Activated CD4-positive, alpha-beta T cell treated with anti-CD3 and anti-CD28 coated beads, Interleukin-2, amount 10 ng/mL, durations not matched to agents 7 days and 5 days (primary cell): ENCODE measurements around the gene CLDN15. TPM values are rescaled to one million over a fixed set of nuclear protein-coding genes. Genes with fewer than 3 reads are reported as not detected.
"Not testable (repeated sequence)": the region's sequence is repeated elsewhere in the genome, so short reads cannot be mapped to it uniquely, and the experiment has no call there.

Experiments
- CTCF ChIA-PET: fragments of 350-600 bp; sonication (Branson Sonifier 250); formaldehyde crosslinking; loops from one replicate; lab custom pipeline; 2021; ENCODE audit warnings: antibody characterized with exemption; lab: Charles Lee
- POLR2A ChIA-PET: fragments of 350-600 bp; sonication (Branson Sonifier 250); formaldehyde crosslinking; loops from one replicate; lab custom pipeline; 2021; ENCODE audit warnings: antibody characterized with exemption; lab: Charles Lee
- DNase-seq: peaks from one replicate; pipeline ENCODE4 v3.0.0-alpha.2; 2020
- H3K27ac Mint-ChIP-seq: one replicate; pipeline ENCODE4 v1.8.0; 2021; ENCODE audit warnings: mild to moderate bottlenecking, moderate library complexity, mixed read lengths
- H3K27me3 Mint-ChIP-seq: one replicate; pipeline ENCODE4 v1.8.0; 2021; ENCODE audit warnings: mixed read lengths
- H3K36me3 Mint-ChIP-seq: one replicate; pipeline ENCODE4 v1.8.0; 2021; ENCODE audit warnings: low read depth, mixed read lengths
- H3K4me1 Mint-ChIP-seq: one replicate; pipeline ENCODE4 v1.8.0; 2021; ENCODE audit warnings: mixed read lengths
- H3K4me3 Mint-ChIP-seq: one replicate; pipeline ENCODE4 v1.8.0; 2021; ENCODE audit warnings: mild to moderate bottlenecking, moderate library complexity, mixed read lengths
- H3K9me3 Mint-ChIP-seq: one replicate; pipeline ENCODE4 v1.8.0; 2021; ENCODE audit warnings: mixed read lengths
- total RNA-seq, 2 experiments: library from RNA; stranded (reverse); gene quantifications; one replicate each; pipeline ENCODE4 v1.2.3, GENCODE V29; 2021

Gene CLDN15
- total RNA-seq, 2 experiments from 2014 or later, result 24.2 to 24.3 TPM

GRCh38 chr7:101264102-101264706 is 26.6 kb upstream of the CLDN15 start:
- H3K27me3 Mint-ChIP-seq, H3K36me3 Mint-ChIP-seq, H3K4me3 Mint-ChIP-seq, H3K9me3 Mint-ChIP-seq, CTCF ChIA-PET, H3K4me1 Mint-ChIP-seq, H3K27ac Mint-ChIP-seq, DNase-seq, POLR2A ChIA-PET: not testable (repeated sequence)

DNA sequence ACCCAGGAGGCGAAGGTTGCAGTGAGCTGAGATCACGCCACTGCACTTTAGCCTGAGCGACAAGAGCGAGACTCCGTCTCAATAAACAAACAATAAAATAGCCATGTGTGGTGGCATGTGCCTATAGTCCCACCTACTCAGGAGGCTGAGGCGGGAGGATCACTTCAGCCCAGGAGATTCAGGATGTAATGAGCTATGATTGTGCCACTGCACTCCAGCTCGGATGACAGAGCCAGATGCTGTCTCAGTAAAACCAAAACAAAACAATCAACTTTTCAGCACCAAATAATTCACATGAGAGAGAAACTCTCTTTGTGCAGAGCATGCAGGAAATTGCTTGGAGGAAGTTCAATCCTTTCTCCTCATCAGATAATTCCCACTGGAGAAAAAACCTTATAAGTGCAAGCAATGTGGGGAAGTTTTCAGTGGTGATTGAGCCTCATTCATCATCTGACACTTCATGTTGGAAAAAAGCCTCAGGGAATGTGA is 20.7 kb upstream of the CLDN15 start:
- Mint-ChIP-seq H3K27me3 (peaks cover 1% of the 10 kb centered on the region), H3K4me3 (no peak overlapping the region), H3K27ac (no peak overlapping the region), H3K9me3 (no peaks in the 10 kb centered on the region), H3K4me1 (no peaks in the 10 kb centered on the region), H3K36me3 (no peaks in the 10 kb centered on the region)
- ChIA-PET CTCF (interaction anchor here (0.6 to 1.2 kb wide), 5 partner anchors 12 to 167 kb away, joined by 3 read pairs; no protein-coding TSS in a partner anchor), POLR2A (no interaction called here)
- no peak for DNase-seq

DNA sequence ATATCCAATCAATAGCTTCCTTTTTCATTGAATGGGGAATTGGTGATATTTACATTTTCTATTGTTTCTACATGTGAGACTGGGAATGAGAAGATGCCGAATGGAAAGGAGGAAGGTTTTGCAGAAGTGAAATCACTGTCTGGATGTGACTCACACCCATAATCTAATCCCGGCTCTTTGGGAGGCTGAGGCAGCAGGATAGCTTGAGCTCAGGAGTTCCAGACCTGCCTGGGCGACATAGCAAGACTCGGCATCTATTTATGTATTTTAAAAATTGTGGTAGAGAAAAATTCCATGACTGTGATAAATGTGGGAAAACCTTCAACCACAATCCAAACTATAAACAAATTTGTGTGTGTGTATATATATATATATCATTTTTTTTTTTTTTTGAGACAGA is 18.2 kb upstream of the CLDN15 start:
- Mint-ChIP-seq H3K27ac (no peak overlapping the region), H3K36me3 (peaks cover 9% of the 10 kb centered on the region), H3K4me3 (no peak overlapping the region), H3K27me3 (peaks cover 1% of the 10 kb centered on the region), H3K4me1 (peaks cover 13% of the 10 kb centered on the region), H3K9me3 (no peaks in the 10 kb centered on the region)
- CTCF ChIA-PET, result interaction anchor here (0.6 to 6.7 kb wide), 2 partner anchors 13 to 696 kb away, joined by 3 to 33 read pairs; partner anchors contain the start of gene FIS1
- no peak for DNase-seq
- POLR2A ChIA-PET, result no interaction called here

DNA sequence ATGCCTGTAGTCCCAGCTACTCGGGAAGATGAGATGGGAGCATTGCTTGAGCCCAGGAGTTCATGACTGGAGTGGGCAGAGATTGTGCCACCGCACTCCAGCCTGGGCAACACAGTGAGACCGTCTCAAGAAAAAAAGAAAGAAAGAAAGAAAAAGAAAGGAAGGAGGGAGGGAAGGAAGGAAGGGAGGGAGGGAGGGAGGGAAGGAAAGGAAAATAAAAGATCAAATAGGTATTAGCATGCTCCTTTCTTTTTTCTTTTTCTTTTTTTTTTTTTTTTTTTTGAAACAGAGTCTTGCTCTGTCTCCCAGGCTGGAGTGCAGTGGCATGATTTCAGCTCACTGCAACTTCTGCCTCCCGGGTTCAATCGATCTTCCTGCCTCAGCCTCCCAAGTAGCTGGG is 15.6 kb upstream of the CLDN15 start:
- H3K4me1 Mint-ChIP-seq, result peaks cover 22% of the 10 kb centered on the region

DNA sequence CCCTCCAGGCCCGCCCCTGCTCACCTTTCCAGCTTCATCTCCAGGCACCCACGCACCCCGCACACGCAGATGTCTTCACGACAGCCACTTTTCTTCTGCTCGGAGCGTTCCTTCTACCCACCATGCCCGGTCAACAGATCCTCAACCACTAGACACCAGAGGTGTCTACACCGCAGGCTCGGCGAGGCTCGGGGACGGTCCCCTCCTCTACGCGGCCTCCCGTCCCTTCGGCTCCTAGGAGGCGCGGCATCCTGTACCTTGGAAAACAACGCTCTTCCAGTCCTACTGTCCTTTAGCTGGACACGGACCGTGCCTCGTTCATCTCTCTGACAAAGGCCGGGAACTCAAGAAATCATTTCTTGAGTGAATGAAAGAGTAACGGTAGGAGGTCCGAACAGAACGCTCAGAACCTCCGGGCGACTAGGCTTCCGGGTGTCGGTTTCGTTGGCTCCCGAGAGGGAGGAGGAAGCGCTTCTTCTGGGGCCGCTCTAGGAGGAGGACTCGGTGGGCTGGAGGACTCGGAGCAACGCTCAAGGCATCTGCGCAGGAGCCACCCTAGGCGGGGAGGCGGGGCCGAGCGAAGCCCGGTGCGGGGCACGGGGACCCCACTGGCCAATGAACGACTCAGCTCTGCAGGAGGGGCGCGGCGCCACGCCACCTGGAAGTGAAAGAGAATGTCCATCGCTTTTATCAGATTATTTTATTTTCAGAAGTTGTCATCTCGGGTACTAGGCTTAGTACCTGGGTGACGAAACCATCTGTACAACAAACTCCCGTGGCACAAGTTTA is 14.5 kb upstream of the CLDN15 start:
- DNase-seq, result peak; percentile 99
- POLR2A ChIA-PET, result interaction anchor here (0.7 to 0.9 kb wide), 3 partner anchors 34 to 108 kb away, joined by 3 to 4 read pairs (median 4); partner anchors contain the start of genes AP1S1 and ZNHIT1
- Mint-ChIP-seq H3K27ac (peak overlapping the region; percentile 96), H3K9me3 (no peaks in the 10 kb centered on the region), H3K4me1 (peaks cover 27% of the 10 kb centered on the region), H3K4me3 (peak overlapping the region; percentile 100), H3K36me3 (peaks cover 18% of the 10 kb centered on the region), H3K27me3 (no peaks in the 10 kb centered on the region)
- CTCF ChIA-PET, result interaction anchor here (0.6 to 6.7 kb wide), 8 partner anchors 9 to 447 kb away, joined by 3 to 33 read pairs (median 3); partner anchors contain the start of genes CLDN15, FIS1, PLOD3 and ZNHIT1

More for the DNA sequence above, 15.6 kb upstream of the CLDN15 start:
- H3K27me3 Mint-ChIP-seq, H3K27ac Mint-ChIP-seq, DNase-seq, H3K9me3 Mint-ChIP-seq: not testable (repeated sequence)
- H3K4me3 Mint-ChIP-seq, result peak overlapping the region; percentile 100
- POLR2A ChIA-PET, result interaction anchor here (0.9 kb wide), 1 partner anchor 109 kb away, joined by 3 read pairs; no protein-coding TSS in a partner anchor
- CTCF ChIA-PET, result interaction anchor here (1.2 to 6.7 kb wide), 2 partner anchors 10 to 16 kb away, joined by 3 to 33 read pairs; partner anchors contain the start of genes CLDN15 and FIS1
- peaks cover 15% of the 10 kb centered on the region for H3K36me3 Mint-ChIP-seq

DNA sequence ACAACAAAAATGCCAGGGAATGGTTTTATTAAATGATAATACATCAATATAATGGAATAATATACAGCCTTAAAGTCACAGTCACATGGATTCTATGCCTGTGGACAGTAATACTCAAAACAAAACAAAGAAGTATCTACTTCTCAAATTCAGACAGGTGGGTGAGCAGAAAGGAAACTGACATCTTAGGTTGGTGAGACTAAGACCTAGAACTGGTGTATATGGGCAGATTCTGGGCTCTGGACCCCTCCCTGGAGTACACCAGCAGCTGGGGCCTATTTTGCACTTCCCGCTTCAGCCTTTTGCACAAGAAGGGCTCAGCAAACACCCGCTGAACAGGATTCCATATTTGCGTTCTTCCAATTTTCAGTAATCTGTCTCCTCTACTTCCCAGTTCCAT is 12.7 kb upstream of the CLDN15 start:
- H3K4me3 Mint-ChIP-seq, result peak overlapping the region; percentile 100
- peak overlapping the region; percentile 5 for H3K27ac Mint-ChIP-seq
- H3K9me3 Mint-ChIP-seq, result no peaks in the 10 kb centered on the region
- H3K4me1 Mint-ChIP-seq, result peaks cover 35% of the 10 kb centered on the region
- CTCF ChIA-PET, result interaction anchor here (1.2 kb wide), 1 partner anchor 106 kb away, joined by 3 read pairs; no protein-coding TSS in a partner anchor
- no peak for DNase-seq
- POLR2A ChIA-PET, result no interaction called here
- peaks cover 23% of the 10 kb centered on the region for H3K36me3 Mint-ChIP-seq
- no peaks in the 10 kb centered on the region for H3K27me3 Mint-ChIP-seq

GRCh38 chr7:101248276-101248675 is 10.7 kb upstream of the CLDN15 start:
- Mint-ChIP-seq H3K4me3 (no peak overlapping the region), H3K4me1 (peaks cover 47% of the 10 kb centered on the region), H3K36me3 (peaks cover 31% of the 10 kb centered on the region), H3K27ac (no peak overlapping the region), H3K27me3 (no peaks in the 10 kb centered on the region), H3K9me3 (no peaks in the 10 kb centered on the region)
- ChIA-PET POLR2A (no interaction called here), CTCF (interaction anchor here (0.9 kb wide), 1 partner anchor 10 kb away, joined by 4 read pairs; the partner anchor contains the start of gene CLDN15)
- no peak for DNase-seq

DNA sequence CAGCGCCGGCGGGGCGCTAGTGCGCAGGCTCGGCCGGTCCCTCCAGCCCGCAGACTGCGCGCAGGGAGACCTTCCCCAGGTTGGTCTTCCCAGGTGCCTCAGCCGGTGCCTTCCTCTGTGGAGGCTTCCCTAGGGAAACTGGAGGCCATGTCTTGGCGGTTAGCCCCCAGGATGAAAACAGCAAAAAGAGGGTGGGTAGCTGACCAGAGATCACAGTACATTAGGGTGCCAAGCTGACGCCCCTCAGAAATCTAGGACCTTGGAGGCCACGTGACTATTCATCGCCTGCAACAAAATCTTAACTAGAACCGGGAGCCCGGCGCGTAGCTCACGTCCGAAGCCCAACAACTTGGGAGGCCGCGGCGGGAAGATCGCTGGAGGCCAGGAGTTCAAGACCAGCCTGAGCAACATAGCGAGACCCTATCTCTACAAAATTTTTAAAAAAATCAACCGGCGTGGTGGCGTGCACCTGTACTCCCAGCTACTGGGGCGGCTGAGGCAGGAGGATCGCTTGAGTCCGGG is 7.6 kb upstream of the CLDN15 start:
- H3K36me3 Mint-ChIP-seq, result peaks cover 24% of the 10 kb centered on the region
- H3K27me3 Mint-ChIP-seq, result no peaks in the 10 kb centered on the region
- peak overlapping the region; percentile 88 for H3K4me3 Mint-ChIP-seq
- DNase-seq, result no peak
- H3K27ac Mint-ChIP-seq, result peak overlapping the region; percentile 97
- POLR2A ChIA-PET, result no interaction called here
- CTCF ChIA-PET, result interaction anchor here (1.4 to 5.6 kb wide), 8 partner anchors 9 to 102 kb away, joined by 4 to 58 read pairs (median 16); partner anchors contain the start of genes PLOD3, VGF and ZNHIT1
- H3K9me3 Mint-ChIP-seq, result no peaks in the 10 kb centered on the region
- peaks cover 43% of the 10 kb centered on the region for H3K4me1 Mint-ChIP-seq

DNA sequence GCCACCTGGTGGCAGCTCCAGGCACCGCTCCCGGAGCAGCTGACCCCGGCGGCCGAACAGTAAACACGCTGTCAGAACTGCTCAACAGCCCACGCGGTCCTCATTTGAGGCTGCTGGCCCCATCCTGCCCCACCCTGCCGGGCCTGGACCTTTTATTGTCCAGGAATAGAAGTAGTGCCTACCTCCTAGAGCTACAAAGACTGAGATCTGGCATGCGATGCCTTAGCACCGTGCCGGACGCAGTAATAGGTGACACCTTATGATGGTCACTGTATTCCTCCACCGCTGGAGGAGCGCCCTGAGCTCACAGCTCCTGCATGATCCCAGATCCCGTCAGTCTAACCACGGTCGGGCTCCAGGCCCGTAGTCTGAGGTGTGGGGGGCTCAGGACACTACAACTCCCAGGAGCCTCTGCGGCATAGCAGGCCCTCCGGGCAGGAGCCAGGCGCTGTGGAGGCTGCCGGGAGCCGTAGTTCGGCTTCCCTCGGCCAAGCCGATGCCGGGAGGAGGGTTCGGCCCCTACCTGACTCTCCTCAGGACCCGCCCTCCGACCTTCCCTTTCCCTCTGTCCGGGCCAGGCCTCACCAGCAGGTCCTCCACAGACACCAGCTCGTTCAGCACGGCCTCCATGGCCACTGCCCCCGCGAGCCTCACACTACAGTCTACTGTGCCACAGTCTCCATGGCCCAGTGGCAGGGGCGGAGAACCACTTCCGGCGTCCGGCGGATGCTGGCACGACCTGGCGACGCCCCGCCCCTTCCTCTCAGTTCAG is 7.0 kb upstream of the CLDN15 start, which contains the start of gene FIS1:
FIS1 (minus strand) TSS at position 707 of the 772 bp plus-strand sequence; CDS start at position 630, 77 bp downstream.
- H3K36me3 Mint-ChIP-seq, result peaks cover 21% of the 10 kb centered on the region
- ChIA-PET CTCF (interaction anchor here (0.6 to 5.6 kb wide), 21 partner anchors 10 to 1418 kb away, joined by 3 to 58 read pairs (median 4); partner anchors contain the start of genes AP1S1, PLOD3, VGF and ZNHIT1), POLR2A (interaction anchor here (0.7 to 1.1 kb wide), 2 partner anchors 27 to 101 kb away, joined by 4 to 11 read pairs; partner anchors contain the start of genes PLOD3 and ZNHIT1)
- H3K9me3 Mint-ChIP-seq, result no peaks in the 10 kb centered on the region
- peak; percentile 94 for DNase-seq
- peaks cover 40% of the 10 kb centered on the region for H3K4me1 Mint-ChIP-seq
- H3K27ac Mint-ChIP-seq, result peak within 1 kb of the TSS; percentile 97
- H3K4me3 Mint-ChIP-seq, result peak within 1 kb of the TSS; percentile 88
- no peaks in the 10 kb centered on the region for H3K27me3 Mint-ChIP-seq

GRCh38 chr7:101243646-101244374 is 6.2 kb upstream of the CLDN15 start:
- DNase-seq, result no peak
- Mint-ChIP-seq H3K36me3 (peaks cover 18% of the 10 kb centered on the region), H3K27ac (peak overlapping the region; percentile 97), H3K4me3 (peak overlapping the region; percentile 88), H3K4me1 (peaks cover 43% of the 10 kb centered on the region), H3K27me3 (no peaks in the 10 kb centered on the region), H3K9me3 (no peaks in the 10 kb centered on the region)
- POLR2A ChIA-PET, result interaction anchor here (0.7 to 1.1 kb wide), 2 partner anchors 26 to 100 kb away, joined by 4 to 11 read pairs; partner anchors contain the start of genes PLOD3 and ZNHIT1
- CTCF ChIA-PET, result interaction anchor here (0.6 to 5.6 kb wide), 20 partner anchors 10 to 1417 kb away, joined by 3 to 58 read pairs (median 4); partner anchors contain the start of genes AP1S1, PLOD3, VGF and ZNHIT1
